Ovary (tissue), 3 donors: ENCODE measurements around the gene NCEH1.

Experiments used
- POLR2A ChIP-seq: fragments of 450-650 bp; IDR thresholded peaks from one replicate; pipeline ENCODE4 v1.6.1; 2017; ENCODE audit warnings: antibody characterized with exemption, mild to moderate bottlenecking, moderate library complexity
- TF ChIP-seq, protein P1 (sequence below), 3 donors: fragments of 450-650 bp in 2 of 3; fragments of 200-600 bp in 1 of 3; IDR thresholded peaks; one replicate each; pipeline versions ENCODE4 v1.5.1 to v1.8.0; 2016 to 2022; ENCODE audit warnings: antibody characterized with exemption in 3 of 3, mild to moderate bottlenecking in 1 of 3
- donor health status: DM: no; HTN: no; CAD: no.

DNA sequence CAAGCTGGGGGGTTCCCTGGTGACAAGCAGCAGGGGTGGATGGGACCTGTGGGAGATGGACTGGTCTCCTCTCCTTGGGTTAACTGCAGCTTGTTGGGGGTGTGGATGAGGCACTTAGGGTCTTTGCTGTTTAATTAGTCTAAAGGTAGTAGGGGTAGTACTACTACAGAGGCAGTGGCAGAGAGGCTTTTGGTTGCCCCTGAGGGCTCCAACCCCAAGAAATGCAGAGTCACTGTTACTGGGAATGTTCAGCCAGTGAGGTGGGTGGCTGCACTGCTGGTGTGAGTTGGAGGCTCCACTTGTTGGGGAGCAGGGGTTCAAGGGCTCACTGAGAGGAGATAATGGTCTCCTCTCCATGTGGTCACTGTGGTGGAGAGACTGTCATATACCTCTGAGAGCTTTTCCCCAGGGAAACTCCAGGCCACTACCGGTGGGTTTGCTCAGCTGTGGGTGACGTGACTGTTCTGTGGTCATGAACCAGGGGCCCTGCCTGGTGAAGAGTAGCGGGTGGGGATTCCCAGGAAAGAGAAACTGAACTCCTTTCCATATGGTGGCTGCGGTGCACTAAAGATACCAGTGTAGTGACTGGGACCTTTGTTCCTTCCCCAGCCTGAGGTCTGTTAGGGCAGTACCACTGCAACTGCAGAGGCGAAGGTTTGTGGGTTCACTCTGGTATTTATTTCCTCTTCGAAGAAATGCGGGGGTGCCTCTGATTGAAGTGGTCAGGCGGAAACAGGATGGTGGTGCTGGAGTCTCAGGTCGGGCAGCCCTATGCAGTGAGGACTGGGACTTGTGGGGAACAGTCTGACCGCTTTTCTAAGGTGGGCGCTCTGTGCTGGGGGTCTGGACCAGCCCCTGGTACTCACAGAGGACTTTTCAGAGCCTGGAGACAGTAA lies 118.7 kb downstream of the NCEH1 start:
- no peak for TF ChIP-seq POLR2A
- TF ChIP-seq, protein P1, sequence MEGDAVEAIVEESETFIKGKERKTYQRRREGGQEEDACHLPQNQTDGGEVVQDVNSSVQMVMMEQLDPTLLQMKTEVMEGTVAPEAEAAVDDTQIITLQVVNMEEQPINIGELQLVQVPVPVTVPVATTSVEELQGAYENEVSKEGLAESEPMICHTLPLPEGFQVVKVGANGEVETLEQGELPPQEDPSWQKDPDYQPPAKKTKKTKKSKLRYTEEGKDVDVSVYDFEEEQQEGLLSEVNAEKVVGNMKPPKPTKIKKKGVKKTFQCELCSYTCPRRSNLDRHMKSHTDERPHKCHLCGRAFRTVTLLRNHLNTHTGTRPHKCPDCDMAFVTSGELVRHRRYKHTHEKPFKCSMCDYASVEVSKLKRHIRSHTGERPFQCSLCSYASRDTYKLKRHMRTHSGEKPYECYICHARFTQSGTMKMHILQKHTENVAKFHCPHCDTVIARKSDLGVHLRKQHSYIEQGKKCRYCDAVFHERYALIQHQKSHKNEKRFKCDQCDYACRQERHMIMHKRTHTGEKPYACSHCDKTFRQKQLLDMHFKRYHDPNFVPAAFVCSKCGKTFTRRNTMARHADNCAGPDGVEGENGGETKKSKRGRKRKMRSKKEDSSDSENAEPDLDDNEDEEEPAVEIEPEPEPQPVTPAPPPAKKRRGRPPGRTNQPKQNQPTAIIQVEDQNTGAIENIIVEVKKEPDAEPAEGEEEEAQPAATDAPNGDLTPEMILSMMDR (IDR thresholded peaks at IDR 0.05) = no peak
